H9 (cell line): Measurements from ENCODE around the gene DAAM2. TPM values are rescaled to one million over a fixed set of nuclear protein-coding genes. Genes with fewer than 3 reads are reported as not detected.
A peak's percentile ranks its signal among the peaks of the same experiment; 100 is the strongest.

Experiments used
- DNase-seq: peaks from one replicate; pipeline ENCODE4 v3.0.0-alpha.2; 2017
- H2AFZ ChIP-seq: one replicate; pipeline ENCODE4 v1.6.1; 2013; ENCODE audit warnings: mild to moderate bottlenecking, low read length, control low read depth, moderate library complexity
- H2AK5ac ChIP-seq: 2 replicates; pipeline ENCODE4 v1.6.1; 2013; ENCODE audit warnings: low read length, control low read depth, mixed read lengths; ENCODE audit not compliant: insufficient read length
- H2BK120ac ChIP-seq: one replicate; pipeline ENCODE4 v1.6.1; 2013; ENCODE audit warnings: low read depth, mild to moderate bottlenecking, low read length, control low read depth, inconsistent platforms; ENCODE audit not compliant: poor library complexity, severe bottlenecking
- H2BK12ac ChIP-seq: 2 replicates; pipeline ENCODE4 v1.6.1; 2013; ENCODE audit warnings: low read length, control low read depth, mixed read lengths, low read depth; ENCODE audit not compliant: insufficient read length
- H2BK15ac ChIP-seq: 2 replicates; pipeline ENCODE4 v1.6.1; 2013; ENCODE audit warnings: low read depth, low read length, control low read depth
- H2BK20ac ChIP-seq: one replicate; pipeline ENCODE4 v1.6.1; 2013; ENCODE audit warnings: low read depth, mild to moderate bottlenecking, low read length, control low read depth, inconsistent platforms; ENCODE audit not compliant: poor library complexity, severe bottlenecking
- H2BK5ac ChIP-seq: 2 replicates; pipeline ENCODE4 v1.6.1; 2013; ENCODE audit warnings: low read length, control low read depth, mixed read lengths; ENCODE audit not compliant: insufficient read length
- H3K14ac ChIP-seq: 2 replicates; pipeline ENCODE4 v1.6.1; 2013; ENCODE audit warnings: low read length, control low read depth; ENCODE audit not compliant: insufficient read depth
- H3K18ac ChIP-seq: 2 replicates; pipeline ENCODE4 v1.6.1; 2013; ENCODE audit warnings: low read depth, mild to moderate bottlenecking, mixed read lengths, low read length, control low read depth; ENCODE audit not compliant: insufficient read length
- H3K23ac ChIP-seq: 2 replicates; pipeline ENCODE4 v1.6.1; 2013; ENCODE audit warnings: low read length, control low read depth, mixed read lengths, low read depth; ENCODE audit not compliant: insufficient read length
- H3K23me2 ChIP-seq: 2 replicates; pipeline ENCODE4 v1.6.1; 2013; ENCODE audit warnings: low read depth, mild to moderate bottlenecking, mixed read lengths, low read length, control low read depth; ENCODE audit not compliant: insufficient read length, poor library complexity, severe bottlenecking
- H3K27ac ChIP-seq: 2 replicates; pipeline ENCODE4 v1.5.1; 2013; ENCODE audit warnings: low read length, control low read depth, mixed read lengths, low read depth; ENCODE audit not compliant: insufficient read length
- H3K27me3 ChIP-seq: 2 replicates; pipeline ENCODE4 v1.6.1; 2013; ENCODE audit warnings: low read length, control low read depth, inconsistent platforms; ENCODE audit not compliant: insufficient read depth
- H3K4ac ChIP-seq: 2 replicates; pipeline ENCODE4 v1.6.1; 2013; ENCODE audit warnings: low read depth, mild to moderate bottlenecking, control low read depth, inconsistent platforms, low read length, moderate library complexity
- H3K4me1 ChIP-seq: 2 replicates; pipeline ENCODE4 v1.6.1; 2013; ENCODE audit warnings: low read length, control low read depth, inconsistent platforms; ENCODE audit not compliant: insufficient read depth
- H3K4me2 ChIP-seq: 2 replicates; pipeline ENCODE4 v1.6.1; 2013; ENCODE audit warnings: low read length, control low read depth, mixed read lengths; ENCODE audit not compliant: insufficient read length, insufficient read depth
- H3K56ac ChIP-seq: 2 replicates; pipeline ENCODE4 v1.6.1; 2013; ENCODE audit warnings: low read depth, mild to moderate bottlenecking, mixed read lengths, low read length, control low read depth; ENCODE audit not compliant: insufficient read length
- H3K79me1 ChIP-seq: 2 replicates; pipeline ENCODE4 v1.6.1; 2013; ENCODE audit warnings: low read depth, mild to moderate bottlenecking, moderate library complexity, low read length, control low read depth, inconsistent platforms; ENCODE audit not compliant: insufficient read depth, poor library complexity, severe bottlenecking
- H3K79me2 ChIP-seq: 2 replicates; pipeline ENCODE4 v1.6.1; 2013; ENCODE audit warnings: low read length, control low read depth, inconsistent platforms; ENCODE audit not compliant: insufficient read depth
- H3K9ac ChIP-seq: 2 replicates; pipeline ENCODE4 v1.6.1; 2013; ENCODE audit warnings: low read length, control low read depth, mixed read lengths; ENCODE audit not compliant: insufficient read length; ENCODE audit errors: extremely low read depth
- H3K9me3 ChIP-seq: one replicate; pipeline ENCODE4 v1.6.1; 2013; ENCODE audit warnings: low read depth, low read length, inconsistent platforms; ENCODE audit not compliant: control insufficient read depth
- H3T11ph ChIP-seq: one replicate; pipeline ENCODE4 v1.6.1; 2013; ENCODE audit warnings: mild to moderate bottlenecking, low read length, control low read depth, inconsistent platforms
- H4K20me1 ChIP-seq: one replicate; pipeline ENCODE4 v1.6.1; 2013; ENCODE audit not compliant: control insufficient read depth, insufficient read length, insufficient read depth
- H4K5ac ChIP-seq: 2 replicates; pipeline ENCODE4 v1.6.1; 2013; ENCODE audit warnings: low read depth, mild to moderate bottlenecking, mixed read lengths, low read length, control low read depth; ENCODE audit not compliant: insufficient read length
- H4K8ac ChIP-seq: replicated peaks from 2 replicates; pipeline ENCODE4 v1.6.1; 2013; ENCODE audit warnings: low read length, control low read depth, mixed read lengths, low read depth; ENCODE audit not compliant: insufficient read length
- H4K91ac ChIP-seq: 2 replicates; pipeline ENCODE4 v1.6.1; 2013; ENCODE audit warnings: low read depth, mild to moderate bottlenecking, moderate library complexity, mixed read lengths, low read length, control low read depth; ENCODE audit not compliant: insufficient read length
- H3K27ac Mint-ChIP-seq, 3 experiments: 2 replicates in 2 of 3; 3 replicates in 1 of 3; pipeline ENCODE4 v1.8.0; 2020 to 2021; ENCODE audit warnings: mixed read lengths in 3 of 3, mild to moderate bottlenecking in 1 of 3, moderate library complexity in 1 of 3
- H3K27me3 Mint-ChIP-seq: 2 replicates; pipeline ENCODE4 v1.8.0; 2021; ENCODE audit warnings: low read depth, mild to moderate bottlenecking, moderate library complexity, mixed read lengths
- H3K36me3 Mint-ChIP-seq, 3 experiments: 2 replicates in 2 of 3; 3 replicates in 1 of 3; pipeline ENCODE4 v1.8.0; 2020 to 2021; ENCODE audit warnings: low read depth in 3 of 3, mixed read lengths in 3 of 3; ENCODE audit not compliant: insufficient read depth in 1 of 3
- H3K4me1 Mint-ChIP-seq, 2 experiments: 2 replicates each; pipeline ENCODE4 v1.8.0; 2020; ENCODE audit warnings: mixed read lengths in 2 of 2
- H3K4me3 Mint-ChIP-seq, 2 experiments: 2 replicates in 1 of 2; 3 replicates in 1 of 2; pipeline ENCODE4 v1.8.0; 2020 to 2021; ENCODE audit warnings: mild to moderate bottlenecking in 2 of 2, mixed read lengths in 2 of 2, moderate library complexity in 1 of 2
- H3K9me3 Mint-ChIP-seq, 2 experiments: 2 replicates in 1 of 2; 3 replicates in 1 of 2; pipeline ENCODE4 v1.8.0; 2020; ENCODE audit warnings: mild to moderate bottlenecking in 2 of 2, mixed read lengths in 2 of 2, moderate library complexity in 1 of 2
- CTCF ChIP-seq: fragments of 200-600 bp; sonication (generic); conservative IDR thresholded peaks from 3 replicates; pipeline ENCODE4 v1.8.0; 2021; ENCODE audit warnings: antibody characterized with exemption, mild to moderate bottlenecking
- WGBS: extraction: QIAGEN DNeasy Blood & Tissue Kit; methylation state at CpG from one replicate; pipeline ENCODE4 v1.1.7; 2013; ENCODE audit warnings: missing lambda C conversion rate, low lambda C conversion rate, mixed read lengths; ENCODE audit not compliant: insufficient read length; ENCODE audit errors: extremely low coverage; 5-methylcytosine and 5-hydroxymethylcytosine counted together
- total RNA-seq: library from RNA; stranded (reverse); gene quantifications from 2 replicates; pipeline ENCODE4 v1.2.1, GENCODE V29; 2021

Gene DAAM2
- total RNA-seq, 1 experiment from 2014 or later, result 1.1 TPM

- Histone ChIP-seq H3K56ac (no peak overlapping the region), H3K79me1 (no peaks in the 10 kb centered on the region), H4K20me1 (no peaks in the 10 kb centered on the region), H3K4me1 (no peaks in the 10 kb centered on the region; the same call in 1 of the 2 replicates), H2BK15ac (no peak overlapping the region), H3K4me2 (no peak overlapping the region), H3K18ac (no peak overlapping the region), H3K23me2 (no peaks in the 10 kb centered on the region), H3K9ac (no peak overlapping the region), H3T11ph (no peak overlapping the region), H2AFZ (no peak overlapping the region), H2BK5ac (no peak overlapping the region), H2BK12ac (no peak overlapping the region), H3K27ac (no peak overlapping the region), H3K14ac (no peak overlapping the region), H2AK5ac (no peak overlapping the region), H3K79me2 (no peaks in the 10 kb centered on the region), H2BK120ac (no peak overlapping the region), H4K5ac (no peak overlapping the region), H2BK20ac (no peak overlapping the region), H4K8ac (no peak overlapping the region), H3K27me3 (no peaks in the 10 kb centered on the region), H3K23ac (no peak overlapping the region), H4K91ac (no peak overlapping the region), H3K4ac (no peak overlapping the region), H3K9me3 (no peaks in the 10 kb centered on the region)
- Mint-ChIP-seq H3K9me3 (no peaks in the 10 kb centered on the region), H3K27ac (peak overlapping the region in 1 of 3 experiments; percentile 24; a peak in 2 of 7 replicates), H3K36me3 (no peaks in the 10 kb centered on the region), H3K4me1 (peaks cover 10 to 22% of the 10 kb centered on the region in 2 experiments), H3K27me3 (no peaks in the 10 kb centered on the region; the same call in 1 of the 2 replicates), H3K4me3 (no peak overlapping the region)
- no peak for TF ChIP-seq CTCF
- WGBS, result no CpG with 5 or more reads among the region's 1 CpG
- no peak for DNase-seq
Measured at GRCh38 chr6:39839445-39839844, 47.3 kb downstream of the DAAM2 start.
